H9 (cell line): ENCODE data around the gene NHP2. TPM values are rescaled to one million over a fixed set of nuclear protein-coding genes. Genes with fewer than 3 reads are reported as not detected.

ENCODE experiments used
- DNase-seq: peaks from one replicate; pipeline ENCODE4 v3.0.0-alpha.2; 2017
- H2AFZ ChIP-seq: one replicate; pipeline ENCODE4 v1.6.1; 2013; ENCODE audit warnings: mild to moderate bottlenecking, low read length, control low read depth, moderate library complexity
- H2AK5ac ChIP-seq: 2 replicates; pipeline ENCODE4 v1.6.1; 2013; ENCODE audit warnings: low read length, control low read depth, mixed read lengths; ENCODE audit not compliant: insufficient read length
- H2BK120ac ChIP-seq: one replicate; pipeline ENCODE4 v1.6.1; 2013; ENCODE audit warnings: low read depth, mild to moderate bottlenecking, low read length, control low read depth, inconsistent platforms; ENCODE audit not compliant: poor library complexity, severe bottlenecking
- H2BK12ac ChIP-seq: 2 replicates; pipeline ENCODE4 v1.6.1; 2013; ENCODE audit warnings: low read length, control low read depth, mixed read lengths, low read depth; ENCODE audit not compliant: insufficient read length
- H2BK15ac ChIP-seq: 2 replicates; pipeline ENCODE4 v1.6.1; 2013; ENCODE audit warnings: low read depth, low read length, control low read depth
- H2BK20ac ChIP-seq: one replicate; pipeline ENCODE4 v1.6.1; 2013; ENCODE audit warnings: low read depth, mild to moderate bottlenecking, low read length, control low read depth, inconsistent platforms; ENCODE audit not compliant: poor library complexity, severe bottlenecking
- H2BK5ac ChIP-seq: 2 replicates; pipeline ENCODE4 v1.6.1; 2013; ENCODE audit warnings: low read length, control low read depth, mixed read lengths; ENCODE audit not compliant: insufficient read length
- H3K14ac ChIP-seq: 2 replicates; pipeline ENCODE4 v1.6.1; 2013; ENCODE audit warnings: low read length, control low read depth; ENCODE audit not compliant: insufficient read depth
- H3K18ac ChIP-seq: 2 replicates; pipeline ENCODE4 v1.6.1; 2013; ENCODE audit warnings: low read depth, mild to moderate bottlenecking, mixed read lengths, low read length, control low read depth; ENCODE audit not compliant: insufficient read length
- H3K23ac ChIP-seq: 2 replicates; pipeline ENCODE4 v1.6.1; 2013; ENCODE audit warnings: low read length, control low read depth, mixed read lengths, low read depth; ENCODE audit not compliant: insufficient read length
- H3K23me2 ChIP-seq: 2 replicates; pipeline ENCODE4 v1.6.1; 2013; ENCODE audit warnings: low read depth, mild to moderate bottlenecking, mixed read lengths, low read length, control low read depth; ENCODE audit not compliant: insufficient read length, poor library complexity, severe bottlenecking
- H3K27ac ChIP-seq: 2 replicates; pipeline ENCODE4 v1.5.1; 2013; ENCODE audit warnings: low read length, control low read depth, mixed read lengths, low read depth; ENCODE audit not compliant: insufficient read length
- H3K27me3 ChIP-seq: 2 replicates; pipeline ENCODE4 v1.6.1; 2013; ENCODE audit warnings: low read length, control low read depth, inconsistent platforms; ENCODE audit not compliant: insufficient read depth
- H3K4ac ChIP-seq: 2 replicates; pipeline ENCODE4 v1.6.1; 2013; ENCODE audit warnings: low read depth, mild to moderate bottlenecking, control low read depth, inconsistent platforms, low read length, moderate library complexity
- H3K4me1 ChIP-seq: 2 replicates; pipeline ENCODE4 v1.6.1; 2013; ENCODE audit warnings: low read length, control low read depth, inconsistent platforms; ENCODE audit not compliant: insufficient read depth
- H3K4me2 ChIP-seq: 2 replicates; pipeline ENCODE4 v1.6.1; 2013; ENCODE audit warnings: low read length, control low read depth, mixed read lengths; ENCODE audit not compliant: insufficient read length, insufficient read depth
- H3K56ac ChIP-seq: 2 replicates; pipeline ENCODE4 v1.6.1; 2013; ENCODE audit warnings: low read depth, mild to moderate bottlenecking, mixed read lengths, low read length, control low read depth; ENCODE audit not compliant: insufficient read length
- H3K79me1 ChIP-seq: 2 replicates; pipeline ENCODE4 v1.6.1; 2013; ENCODE audit warnings: low read depth, mild to moderate bottlenecking, moderate library complexity, low read length, control low read depth, inconsistent platforms; ENCODE audit not compliant: insufficient read depth, poor library complexity, severe bottlenecking
- H3K79me2 ChIP-seq: 2 replicates; pipeline ENCODE4 v1.6.1; 2013; ENCODE audit warnings: low read length, control low read depth, inconsistent platforms; ENCODE audit not compliant: insufficient read depth
- H3K9ac ChIP-seq: 2 replicates; pipeline ENCODE4 v1.6.1; 2013; ENCODE audit warnings: low read length, control low read depth, mixed read lengths; ENCODE audit not compliant: insufficient read length; ENCODE audit errors: extremely low read depth
- H3K9me3 ChIP-seq: one replicate; pipeline ENCODE4 v1.6.1; 2013; ENCODE audit warnings: low read depth, low read length, inconsistent platforms; ENCODE audit not compliant: control insufficient read depth
- H3T11ph ChIP-seq: one replicate; pipeline ENCODE4 v1.6.1; 2013; ENCODE audit warnings: mild to moderate bottlenecking, low read length, control low read depth, inconsistent platforms
- H4K20me1 ChIP-seq: one replicate; pipeline ENCODE4 v1.6.1; 2013; ENCODE audit not compliant: control insufficient read depth, insufficient read length, insufficient read depth
- H4K5ac ChIP-seq: 2 replicates; pipeline ENCODE4 v1.6.1; 2013; ENCODE audit warnings: low read depth, mild to moderate bottlenecking, mixed read lengths, low read length, control low read depth; ENCODE audit not compliant: insufficient read length
- H4K8ac ChIP-seq: replicated peaks from 2 replicates; pipeline ENCODE4 v1.6.1; 2013; ENCODE audit warnings: low read length, control low read depth, mixed read lengths, low read depth; ENCODE audit not compliant: insufficient read length
- H4K91ac ChIP-seq: 2 replicates; pipeline ENCODE4 v1.6.1; 2013; ENCODE audit warnings: low read depth, mild to moderate bottlenecking, moderate library complexity, mixed read lengths, low read length, control low read depth; ENCODE audit not compliant: insufficient read length
- H3K27ac Mint-ChIP-seq, 3 experiments: 2 replicates in 2 of 3; 3 replicates in 1 of 3; pipeline ENCODE4 v1.8.0; 2020 to 2021; ENCODE audit warnings: mixed read lengths in 3 of 3, mild to moderate bottlenecking in 1 of 3, moderate library complexity in 1 of 3
- H3K27me3 Mint-ChIP-seq: 2 replicates; pipeline ENCODE4 v1.8.0; 2021; ENCODE audit warnings: low read depth, mild to moderate bottlenecking, moderate library complexity, mixed read lengths
- H3K36me3 Mint-ChIP-seq, 3 experiments: 2 replicates in 2 of 3; 3 replicates in 1 of 3; pipeline ENCODE4 v1.8.0; 2020 to 2021; ENCODE audit warnings: low read depth in 3 of 3, mixed read lengths in 3 of 3; ENCODE audit not compliant: insufficient read depth in 1 of 3
- H3K4me1 Mint-ChIP-seq, 2 experiments: 2 replicates each; pipeline ENCODE4 v1.8.0; 2020; ENCODE audit warnings: mixed read lengths in 2 of 2
- H3K4me3 Mint-ChIP-seq, 2 experiments: 2 replicates in 1 of 2; 3 replicates in 1 of 2; pipeline ENCODE4 v1.8.0; 2020 to 2021; ENCODE audit warnings: mild to moderate bottlenecking in 2 of 2, mixed read lengths in 2 of 2, moderate library complexity in 1 of 2
- H3K9me3 Mint-ChIP-seq, 2 experiments: 2 replicates in 1 of 2; 3 replicates in 1 of 2; pipeline ENCODE4 v1.8.0; 2020; ENCODE audit warnings: mild to moderate bottlenecking in 2 of 2, mixed read lengths in 2 of 2, moderate library complexity in 1 of 2
- CTCF ChIP-seq: fragments of 200-600 bp; sonication (generic); conservative IDR thresholded peaks from 3 replicates; pipeline ENCODE4 v1.8.0; 2021; ENCODE audit warnings: antibody characterized with exemption, mild to moderate bottlenecking
- WGBS: extraction: QIAGEN DNeasy Blood & Tissue Kit; methylation state at CpG from one replicate; pipeline ENCODE4 v1.1.7; 2013; ENCODE audit warnings: missing lambda C conversion rate, low lambda C conversion rate, mixed read lengths; ENCODE audit not compliant: insufficient read length; ENCODE audit errors: extremely low coverage; 5-methylcytosine and 5-hydroxymethylcytosine counted together
- total RNA-seq: library from RNA; stranded (reverse); gene quantifications from 2 replicates; pipeline ENCODE4 v1.2.1, GENCODE V29; 2021

The NHP2 gene
- total RNA-seq, 1 experiment from 2014 or later: 232 TPM

- no peak overlapping the region for H3K27ac ChIP-seq
- peaks cover 19 to 25% of the 10 kb centered on the region in 2 experiments for H3K9me3 Mint-ChIP-seq
Observed at GRCh38 chr5:178196281-178196812, 42.7 kb upstream of the NHP2 start.

More at GRCh38 chr5:178196281-178196812, 42.7 kb upstream of the NHP2 start:
- Histone ChIP-seq H3K79me1 (no peaks in the 10 kb centered on the region), H3K23me2 (no peaks in the 10 kb centered on the region), H3K56ac (no peak overlapping the region), H3K4me1 (no peaks in the 10 kb centered on the region), H3K9me3 (no peaks in the 10 kb centered on the region), H2AFZ (no peak overlapping the region), H2BK20ac (no peak overlapping the region), H3K14ac (no peak overlapping the region), H2BK5ac (no peak overlapping the region), H3K9ac (no peak overlapping the region), H3T11ph (no peak overlapping the region), H3K23ac (no peak overlapping the region), H3K18ac (no peak overlapping the region), H2BK12ac (no peak overlapping the region), H4K20me1 (no peaks in the 10 kb centered on the region), H4K5ac (no peak overlapping the region), H2AK5ac (no peak overlapping the region), H4K91ac (no peak overlapping the region), H3K4ac (no peak overlapping the region), H3K27me3 (no peaks in the 10 kb centered on the region), H2BK15ac (no peak overlapping the region), H4K8ac (no peak overlapping the region), H3K4me2 (no peak overlapping the region), H2BK120ac (no peak overlapping the region), H3K79me2 (no peaks in the 10 kb centered on the region)
- Mint-ChIP-seq H3K27me3 (peaks cover 21% of the 10 kb centered on the region), H3K36me3 (peaks cover 6 to 19% (median 7%) of the 10 kb centered on the region in 3 experiments), H3K4me3 (no peak overlapping the region), H3K27ac (peak overlapping the region in 2 of 3 experiments; percentile 36; a peak in 1 of 7 replicates), H3K4me1 (peaks cover 27 to 30% of the 10 kb centered on the region in 2 experiments)
- TF ChIP-seq CTCF: no peak
- no peak for DNase-seq
- no CpG with 5 or more reads among the region's 7 CpGs for WGBS
